NCI-H2107 treated with DMSO at 0.1 percent for 48 hours (cell line): ENCODE data around the gene ARID1A.
"Not testable (repeated sequence)": the region's sequence is repeated elsewhere in the genome, so short reads cannot be mapped to it uniquely, and the experiment has no call there.

ENCODE experiments used
- DNase-seq: peaks from one replicate; lab custom pipeline; 2025; ENCODE audit not compliant: unreplicated experiment; lab: John Stamatoyannopoulos, UW

The ARID1A gene

GRCh38 chr1:26787381-26787705, 91.5 kb downstream of the ARID1A start:
- peak; percentile 69 for DNase-seq

- peak; percentile 92 for DNase-seq
Observed at GRCh38 chr1:26787706-26788514, 92.1 kb downstream of the ARID1A start, which contains the start of gene PIGV. TSS of gene PIGV (plus strand) at chr1:26787950. CDS start at chr1:26790816, 2,866 bp downstream.

GRCh38 chr1:26788515-26788785, 92.6 kb downstream of the ARID1A start:
- DNase-seq = no peak

- DNase-seq = peak; percentile 82
Observed at GRCh38 chr1:26788836-26789611, 93.2 kb downstream of the ARID1A start.

GRCh38 chr1:26789612-26789865, 93.7 kb downstream of the ARID1A start:
- no peak for DNase-seq

GRCh38 chr1:26789931-26790330, 94.1 kb downstream of the ARID1A start:
- peak; percentile 80 for DNase-seq

- no peak for DNase-seq
Observed at GRCh38 chr1:26790551-26790953, 94.7 kb downstream of the ARID1A start.

GRCh38 chr1:26791148-26791547, 95.3 kb downstream of the ARID1A start:
- no peak for DNase-seq

- DNase-seq = no peak
Observed at GRCh38 chr1:26791626-26792025, 95.8 kb downstream of the ARID1A start.

- DNase-seq = no peak
Observed at GRCh38 chr1:26792924-26793323, 97.1 kb downstream of the ARID1A start.

- DNase-seq = no peak
Observed at GRCh38 chr1:26794391-26794790, 98.6 kb downstream of the ARID1A start.

- no peak for DNase-seq
Observed at GRCh38 chr1:26797627-26798026, 101.8 kb downstream of the ARID1A start.

- peak; percentile 6 for DNase-seq
Observed at GRCh38 chr1:26799479-26800142, 103.8 kb downstream of the ARID1A start.

- not testable (repeated sequence) for DNase-seq
Observed at GRCh38 chr1:26803932-26804331, 108.1 kb downstream of the ARID1A start.

GRCh38 chr1:26810105-26810504, 114.3 kb downstream of the ARID1A start:
- peak; percentile 36 for DNase-seq

GRCh38 chr1:26811057-26811456, 115.2 kb downstream of the ARID1A start:
- DNase-seq = no peak

GRCh38 chr1:26811708-26812107, 115.9 kb downstream of the ARID1A start:
- no peak for DNase-seq

GRCh38 chr1:26814377-26814776, 118.6 kb downstream of the ARID1A start:
- no peak for DNase-seq

- no peak for DNase-seq
Observed at GRCh38 chr1:26814893-26815292, 119.1 kb downstream of the ARID1A start.

GRCh38 chr1:26820784-26821269, 125.0 kb downstream of the ARID1A start:
- DNase-seq = no peak

- DNase-seq = no peak
Observed at GRCh38 chr1:26822737-26823395, 127.1 kb downstream of the ARID1A start.

- no peak for DNase-seq
Observed at GRCh38 chr1:26824731-26825130, 128.9 kb downstream of the ARID1A start.
